ENCODE data around the gene ZBTB20.

ZBTB20 gene

DNA sequence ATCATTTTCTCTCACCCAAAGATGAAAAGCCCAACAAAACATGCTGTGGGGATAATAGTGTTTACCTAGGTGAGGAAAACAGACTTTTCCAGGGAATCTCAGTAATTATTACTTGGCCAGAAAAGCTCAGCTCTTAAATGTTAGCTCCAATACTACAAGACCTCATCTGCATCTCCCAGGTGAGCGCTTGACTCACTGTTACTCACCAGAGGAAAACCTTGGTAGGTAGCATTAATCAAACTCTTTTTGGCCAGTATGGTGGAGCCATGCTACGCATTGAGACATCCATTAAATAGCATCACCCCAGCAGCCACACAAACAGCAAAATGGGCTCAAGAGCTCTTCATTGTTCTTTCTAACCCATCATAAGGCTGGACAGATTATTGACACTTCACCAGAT, 754.3 kb downstream of the ZBTB20 start:
- no peak for DNase-seq

GRCh38 chr3:114389156-114389555, 757.9 kb downstream of the ZBTB20 start:
- no peak for DNase-seq

GRCh38 chr3:114384558-114384903, 762.6 kb downstream of the ZBTB20 start:
- no peak for DNase-seq

DNA sequence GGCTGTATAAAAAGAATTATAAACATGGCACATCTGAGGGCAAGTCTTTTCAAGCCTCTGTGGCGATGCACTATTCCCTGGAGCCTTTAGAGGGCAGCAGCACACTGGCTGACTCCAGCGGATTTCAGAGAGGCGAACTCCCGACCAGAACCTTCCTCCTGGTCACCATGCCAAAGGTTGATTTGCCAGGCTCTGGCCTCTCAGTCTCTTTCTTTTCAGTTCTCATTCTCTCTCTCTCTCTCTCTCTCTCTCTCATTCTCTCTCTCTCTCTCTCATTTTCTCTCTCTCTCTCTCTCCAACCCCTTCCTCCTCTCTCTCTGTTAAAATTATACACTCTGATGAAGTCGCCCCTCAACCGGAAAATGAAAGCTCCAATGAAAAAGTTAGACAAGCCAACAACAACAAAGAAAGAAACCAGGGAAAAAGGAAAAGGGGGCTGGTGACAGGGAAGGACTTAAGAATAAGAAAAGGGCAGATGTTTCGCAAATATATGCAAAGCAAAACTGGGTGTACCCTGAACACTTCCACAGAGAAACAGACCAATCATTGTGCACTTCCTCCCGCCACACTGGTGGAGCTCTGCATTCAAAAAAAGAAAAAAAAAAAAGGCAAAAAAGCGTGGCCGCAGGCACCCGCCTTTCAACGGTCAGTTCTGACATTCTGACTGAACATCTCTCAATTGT, 763.1 kb downstream of the ZBTB20 start:
- peak; percentile 57 for DNase-seq

- no peak for DNase-seq
Measured at GRCh38 chr3:114380233-114380651, 766.8 kb downstream of the ZBTB20 start.

- DNase-seq, result no peak
Measured at GRCh38 chr3:114379266-114379665, 767.8 kb downstream of the ZBTB20 start.

DNA sequence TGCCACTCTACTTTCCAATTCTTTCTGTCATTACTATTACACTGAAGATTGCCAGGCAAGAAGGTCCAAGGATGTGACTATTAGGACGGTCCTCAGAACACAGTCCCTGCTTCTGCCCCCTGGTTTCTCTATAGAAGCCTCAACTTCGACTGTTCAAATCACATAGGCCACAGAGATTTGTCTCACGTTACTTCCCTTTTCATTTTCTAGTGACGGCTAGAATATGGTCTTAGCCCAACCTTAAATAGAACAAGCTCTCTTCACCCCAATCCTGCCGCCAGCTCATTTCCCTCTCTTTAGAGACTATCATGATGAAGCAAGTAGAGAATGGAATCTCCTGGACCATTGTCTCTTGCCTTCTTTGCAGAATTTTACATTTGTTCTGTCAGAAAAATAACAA, 768.3 kb downstream of the ZBTB20 start:
- DNase-seq, result no peak

DNA sequence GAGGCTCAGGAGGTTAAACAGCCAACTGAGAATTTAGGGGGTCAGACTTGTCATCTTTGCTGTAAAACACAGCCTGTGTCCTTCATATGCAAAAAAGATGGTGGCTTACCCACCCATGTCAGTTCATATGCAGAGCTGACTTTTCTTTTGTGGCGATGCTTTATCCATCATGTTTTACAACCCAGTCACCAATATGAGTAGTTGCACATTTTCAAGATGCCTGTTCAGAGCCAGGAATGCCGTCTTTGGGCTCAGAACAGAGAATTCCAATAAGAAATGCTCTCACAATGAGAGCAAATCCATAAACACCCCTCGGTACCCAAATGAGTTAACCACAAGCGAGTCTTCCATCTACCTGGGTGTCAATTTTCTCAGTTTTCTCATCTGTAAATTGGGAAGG, 769.7 kb downstream of the ZBTB20 start:
- no peak for DNase-seq

DNA sequence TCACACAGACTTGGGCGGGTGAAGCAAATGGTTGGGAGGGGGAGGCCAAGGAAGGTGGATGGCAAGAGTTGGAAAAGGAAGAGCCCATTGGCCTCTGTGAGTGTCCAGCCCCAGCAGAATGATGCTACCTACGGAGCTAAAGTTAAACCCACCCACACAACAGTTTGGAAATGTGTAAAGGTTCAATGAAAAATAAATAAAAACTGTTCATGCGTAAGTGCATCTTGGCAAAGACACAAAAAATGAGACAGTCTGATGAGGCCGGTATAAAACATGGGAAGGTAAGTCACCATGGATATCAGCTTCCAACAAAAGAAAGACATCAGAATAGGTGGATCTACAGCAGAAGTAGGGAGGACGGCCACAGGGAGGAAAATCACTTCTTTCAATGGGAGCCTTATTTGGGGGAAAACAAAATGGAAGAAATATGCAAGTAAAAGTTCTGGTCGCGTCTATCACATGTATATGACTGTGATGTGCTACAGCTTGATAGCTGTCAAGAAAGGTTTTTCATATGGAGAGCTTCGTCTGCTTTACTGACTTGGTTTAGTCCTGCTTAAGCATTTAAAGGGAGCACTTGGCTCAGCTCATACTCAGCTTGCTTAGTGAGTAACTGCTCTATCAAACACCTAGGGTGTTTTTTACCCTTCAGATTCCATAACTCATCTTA, 770.4 kb downstream of the ZBTB20 start:
- DNase-seq, result peak; percentile 9

DNA sequence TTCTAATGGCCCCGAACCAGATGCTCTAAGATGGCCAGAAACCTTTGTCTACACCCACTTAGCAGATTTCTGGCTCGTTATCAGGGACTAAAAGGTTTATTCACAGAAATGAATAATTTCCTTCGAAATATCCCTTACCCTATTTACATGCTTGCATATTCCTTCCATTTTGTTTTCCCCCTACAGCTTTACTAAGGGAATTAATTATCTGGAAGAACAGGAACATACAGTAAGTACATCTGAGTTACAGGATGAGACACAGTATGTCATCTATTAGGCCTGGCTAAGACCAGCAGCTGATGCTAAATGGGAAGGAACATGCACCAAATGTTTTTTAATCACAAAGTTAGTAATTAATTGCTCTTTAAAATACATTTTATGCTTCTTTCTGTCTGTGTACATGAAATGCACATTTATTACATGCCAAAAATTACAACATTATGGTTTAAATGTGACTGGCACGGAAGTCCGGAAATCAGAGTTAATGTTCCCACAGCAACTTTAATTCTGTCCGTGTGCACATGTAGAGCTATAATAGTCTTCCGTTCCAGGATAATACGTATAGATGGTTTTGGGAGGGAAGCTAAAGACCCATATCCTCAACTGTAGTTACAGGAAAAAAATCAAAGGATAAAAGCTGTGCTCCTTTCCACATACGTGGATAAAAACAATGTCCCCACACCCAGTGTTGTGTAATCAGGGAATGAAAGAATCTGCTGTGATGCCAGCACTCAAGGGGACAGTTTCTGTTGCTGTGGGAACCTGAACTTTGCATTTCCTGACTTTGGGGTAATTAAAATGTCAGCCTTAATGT, 771.3 kb downstream of the ZBTB20 start:
- DNase-seq, result no peak

GRCh38 chr3:114374433-114374990, 772.6 kb downstream of the ZBTB20 start:
- no peak for DNase-seq

DNA sequence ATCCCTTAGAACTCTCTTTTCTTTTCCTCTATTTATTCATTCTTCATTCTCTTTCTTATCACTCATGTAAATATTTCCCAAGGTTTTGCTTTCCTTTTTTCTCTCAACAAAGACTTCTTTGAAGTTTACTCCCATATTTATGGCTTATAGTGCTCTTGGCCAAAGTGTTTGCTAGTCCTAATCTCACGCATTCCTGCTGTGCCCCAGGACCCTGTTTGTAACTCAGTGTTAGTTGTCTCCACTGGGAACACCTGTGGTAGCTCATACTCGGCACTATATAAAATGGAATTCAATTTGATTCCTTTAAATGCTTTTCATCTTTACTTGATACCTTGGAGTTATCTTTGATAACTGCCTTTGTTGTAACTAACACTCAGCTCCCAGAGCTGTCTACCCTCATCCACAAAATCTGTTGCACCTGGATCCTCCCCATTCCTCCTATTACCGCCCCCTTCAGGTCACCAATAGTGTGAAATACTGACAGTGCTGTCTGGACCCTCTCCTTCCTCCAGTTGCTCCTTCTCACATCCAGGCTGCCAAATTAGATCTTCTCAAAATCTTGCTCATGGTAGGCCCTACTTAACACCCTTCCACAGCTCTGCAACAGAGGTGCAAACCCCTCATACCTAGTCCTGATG, 776.4 kb downstream of the ZBTB20 start:
- no peak for DNase-seq

GRCh38 chr3:114365909-114366308, 781.2 kb downstream of the ZBTB20 start:
- DNase-seq, result no peak

DNA sequence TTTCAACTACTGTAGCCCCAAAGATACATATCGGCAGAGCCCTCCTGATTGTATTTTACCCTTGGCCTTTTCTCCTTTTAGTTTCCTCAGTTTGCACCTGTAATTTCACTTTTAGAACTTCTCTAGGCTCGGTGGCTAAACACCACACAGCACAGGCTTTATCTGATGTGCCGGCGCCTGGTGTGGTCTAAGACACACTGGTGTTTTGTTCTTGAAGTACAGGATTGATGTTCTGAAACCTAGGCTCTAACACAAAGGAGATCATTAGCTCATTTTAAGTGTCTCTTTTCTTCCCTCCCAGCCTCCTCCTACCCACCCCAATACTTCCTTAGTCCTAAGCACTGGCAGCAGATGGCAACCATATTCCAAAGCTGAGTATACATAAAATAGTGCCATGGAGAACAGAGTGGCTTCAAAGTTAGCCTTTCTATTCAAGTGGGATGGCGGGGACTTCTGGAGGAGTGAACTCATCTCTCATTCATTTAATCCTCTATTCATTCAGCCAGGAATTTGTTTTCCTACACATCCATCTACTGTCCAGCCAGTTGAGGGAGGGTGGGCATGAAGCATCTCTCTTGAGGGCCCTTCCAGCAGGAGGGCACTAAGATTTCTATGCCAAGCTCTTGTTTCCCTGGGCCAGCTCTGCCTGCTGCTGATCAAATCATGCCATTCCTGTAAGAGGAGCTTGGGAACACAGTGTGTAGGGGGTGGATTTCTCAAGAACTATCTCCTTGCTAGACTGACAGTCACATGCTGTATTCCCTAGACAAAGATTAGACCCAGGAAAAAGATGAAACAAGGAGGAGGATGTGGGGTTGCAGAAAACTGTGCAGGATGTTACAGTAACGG, 782.1 kb downstream of the ZBTB20 start:
- DNase-seq, result no peak

GRCh38 chr3:114363554-114364202, 783.4 kb downstream of the ZBTB20 start:
- DNase-seq, result no peak

DNA sequence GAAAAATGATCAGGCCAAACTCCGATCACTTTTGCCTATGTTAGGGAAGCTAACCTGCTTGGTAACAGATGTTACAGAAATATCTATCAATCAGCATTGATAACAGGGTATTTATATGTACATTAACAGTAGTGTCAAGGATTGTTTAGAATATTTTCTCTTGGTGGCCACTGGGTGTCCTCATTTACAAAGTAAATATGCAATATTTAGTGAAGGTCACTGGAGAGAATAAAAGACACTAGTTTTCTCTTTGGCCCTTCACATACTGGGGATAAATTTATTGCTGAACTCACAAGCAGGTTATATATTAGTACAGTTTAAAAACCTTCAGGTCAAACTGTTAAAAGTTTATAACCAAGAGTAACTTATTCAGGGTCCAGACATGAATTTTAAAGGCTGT, 784.3 kb downstream of the ZBTB20 start:
- peak; percentile 30 for DNase-seq

GRCh38 chr3:114361391-114361790, 785.7 kb downstream of the ZBTB20 start:
- no peak for DNase-seq

GRCh38 chr3:114356525-114356924, 790.6 kb downstream of the ZBTB20 start:
- no peak for DNase-seq

DNA sequence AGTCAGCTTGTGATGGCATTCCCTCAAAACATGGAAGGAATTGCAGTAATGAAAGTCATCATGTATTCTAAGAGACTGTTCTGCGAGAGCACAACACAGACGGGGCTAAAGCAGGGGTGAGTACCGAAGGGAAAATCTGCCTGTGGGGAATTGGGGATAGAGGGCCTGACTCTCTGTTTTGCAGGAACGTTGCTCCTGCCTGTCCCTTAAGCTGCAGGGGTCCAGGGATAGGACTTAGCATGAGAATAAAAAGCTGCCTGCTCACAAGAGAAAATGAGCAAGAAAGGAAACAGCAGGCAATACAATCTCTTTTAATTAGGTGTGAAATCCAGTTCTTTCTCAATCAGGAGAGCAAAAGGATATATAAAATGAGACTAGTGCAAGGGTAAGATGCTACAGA, 791.0 kb downstream of the ZBTB20 start:
- DNase-seq, result no peak

DNA sequence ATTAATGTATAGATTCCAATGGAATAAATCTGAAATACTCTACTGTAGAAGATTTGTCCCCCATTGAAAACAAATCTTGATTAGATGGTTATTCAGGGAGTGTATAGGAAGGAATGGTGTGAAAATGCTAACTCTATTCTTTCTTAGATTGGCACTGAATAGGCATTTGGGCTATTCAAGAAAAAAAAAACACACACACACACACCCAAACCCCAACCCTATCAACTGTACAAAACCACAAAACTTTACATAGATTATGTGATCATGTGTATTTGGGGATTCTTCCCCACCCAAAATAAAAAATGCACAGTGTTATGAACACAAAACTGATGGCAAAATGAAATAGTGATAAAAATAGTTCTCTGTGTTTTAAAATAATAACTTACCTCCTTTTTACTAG, 791.4 kb downstream of the ZBTB20 start:
- DNase-seq, result no peak

- no peak for DNase-seq
Measured at GRCh38 chr3:114351822-114352145, 795.3 kb downstream of the ZBTB20 start.

All from DMS79 treated with DMSO at 0.1 percent for 48 hours (cell line).